ENCODE results near the gene AGBL3. TPM values are rescaled to one million over a fixed set of nuclear protein-coding genes. Genes with fewer than 3 reads are reported as not detected.
"Not testable (repeated sequence)": the region's sequence is repeated elsewhere in the genome, so short reads cannot be mapped to it uniquely, and the experiment has no call there.

Gene AGBL3
- polyA plus RNA-seq, 3 donors from 2014 or later, result 0.43 to 1.2 TPM; not detected in 1

DNA sequence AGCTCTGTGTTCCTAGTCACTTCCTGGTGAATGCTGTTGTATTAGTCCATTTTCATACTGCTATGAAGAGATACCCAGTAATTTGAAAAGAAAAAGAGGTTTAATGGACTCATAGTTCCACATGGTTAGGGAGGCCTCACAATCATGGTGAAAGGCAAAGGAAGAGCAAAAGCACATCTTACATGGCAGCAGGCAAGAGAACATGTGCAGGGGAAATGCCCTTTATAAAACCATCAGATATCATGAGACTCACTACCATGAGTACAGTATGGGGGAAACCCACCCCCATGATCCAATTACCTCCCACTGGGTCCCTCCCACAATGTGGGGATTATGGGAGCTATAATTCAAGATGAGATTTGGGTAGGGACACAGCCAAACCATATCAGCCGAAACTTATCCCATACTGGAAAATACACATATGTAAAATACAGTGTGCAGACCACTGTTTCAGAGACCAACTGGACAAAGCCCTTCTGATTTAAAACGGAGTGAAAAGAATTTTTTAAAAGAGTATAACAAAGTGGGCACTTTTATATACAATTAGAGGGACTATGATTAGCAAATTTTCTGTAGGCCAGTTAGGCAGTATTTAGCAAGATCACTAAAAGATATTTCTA lies 176.2 kb downstream of the AGBL3 start:
- peak overlapping the region in 5 of 6 donors; percentile 18 to 84 (median 51) for H3K27ac Mint-ChIP-seq
- peaks cover 67 to 85% of the 10 kb centered on the region in 2 donors for H3K4me1 Mint-ChIP-seq
- no peak for DNase-seq
- H3K27me3 Mint-ChIP-seq (ENCODE audit: low read depth in 3 of 3), result peaks cover 1 to 4% (median 4%) of the 10 kb centered on the region in 3 donors
- H3K9me3 Mint-ChIP-seq, result no peaks in the 10 kb centered on the region
- peaks cover 3 to 30% (median 17%) of the 10 kb centered on the region in 3 donors for H3K36me3 Mint-ChIP-seq
- no peak overlapping the region for H3K4me3 Mint-ChIP-seq

DNA sequence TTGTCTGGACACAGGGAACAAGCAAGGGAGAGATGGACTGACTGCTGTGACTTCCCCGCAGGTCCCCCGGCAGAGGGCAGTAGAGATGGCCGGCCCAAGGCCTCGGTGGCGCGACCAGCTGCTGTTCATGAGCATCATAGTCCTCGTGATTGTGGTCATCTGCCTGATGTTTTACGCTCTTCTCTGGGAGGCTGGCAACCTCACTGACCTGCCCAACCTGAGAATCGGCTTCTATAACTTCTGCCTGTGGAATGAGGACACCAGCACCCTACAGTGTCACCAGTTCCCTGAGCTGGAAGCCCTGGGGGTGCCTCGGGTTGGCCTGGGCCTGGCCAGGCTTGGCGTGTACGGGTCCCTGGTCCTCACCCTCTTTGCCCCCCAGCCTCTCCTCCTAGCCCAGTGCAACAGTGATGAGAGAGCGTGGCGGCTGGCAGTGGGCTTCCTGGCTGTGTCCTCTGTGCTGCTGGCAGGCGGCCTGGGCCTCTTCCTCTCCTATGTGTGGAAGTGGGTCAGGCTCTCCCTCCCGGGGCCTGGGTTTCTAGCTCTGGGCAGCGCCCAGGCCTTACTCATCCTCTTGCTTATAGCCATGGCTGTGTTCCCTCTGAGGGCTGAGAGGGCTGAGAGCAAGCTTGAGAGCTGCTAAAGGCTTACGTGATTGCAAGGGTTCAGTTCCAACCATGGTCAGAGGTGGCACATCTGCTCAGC lies 178.2 kb downstream of the AGBL3 start:
- H3K4me1 Mint-ChIP-seq, result peaks cover 67 to 89% of the 10 kb centered on the region in 2 donors
- peak overlapping the region in 5 of 6 donors; percentile 49 to 77 (median 60) for H3K27ac Mint-ChIP-seq
- no peaks in the 10 kb centered on the region for H3K9me3 Mint-ChIP-seq
- H3K27me3 Mint-ChIP-seq (ENCODE audit: low read depth in 3 of 3), result peaks cover 1 to 12% (median 7%) of the 10 kb centered on the region in 3 donors
- no peak for DNase-seq
- peaks cover 4 to 30% (median 10%) of the 10 kb centered on the region in 3 donors for H3K36me3 Mint-ChIP-seq
- no peak overlapping the region for H3K4me3 Mint-ChIP-seq

DNA sequence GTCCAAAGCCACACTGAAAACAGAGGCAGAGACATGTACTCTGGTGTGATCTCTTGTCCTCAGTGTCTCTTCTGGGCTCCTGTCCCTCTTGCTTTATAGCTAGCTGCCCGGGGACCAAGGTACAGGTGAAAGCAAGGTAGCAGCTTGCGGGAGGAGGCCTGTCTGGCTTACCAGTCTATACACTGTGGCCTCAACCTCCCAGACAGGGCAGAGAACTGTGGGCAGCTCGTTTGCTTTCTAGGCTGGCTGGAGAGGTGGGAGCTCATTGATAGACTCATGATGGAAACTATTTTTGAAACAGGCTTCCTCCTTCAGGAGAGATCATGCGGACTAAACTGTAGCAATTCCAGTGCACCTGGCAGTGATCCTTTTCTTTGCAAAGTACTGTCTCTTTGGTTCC lies 179.6 kb downstream of the AGBL3 start:
- H3K9me3 Mint-ChIP-seq, result no peaks in the 10 kb centered on the region

DNA sequence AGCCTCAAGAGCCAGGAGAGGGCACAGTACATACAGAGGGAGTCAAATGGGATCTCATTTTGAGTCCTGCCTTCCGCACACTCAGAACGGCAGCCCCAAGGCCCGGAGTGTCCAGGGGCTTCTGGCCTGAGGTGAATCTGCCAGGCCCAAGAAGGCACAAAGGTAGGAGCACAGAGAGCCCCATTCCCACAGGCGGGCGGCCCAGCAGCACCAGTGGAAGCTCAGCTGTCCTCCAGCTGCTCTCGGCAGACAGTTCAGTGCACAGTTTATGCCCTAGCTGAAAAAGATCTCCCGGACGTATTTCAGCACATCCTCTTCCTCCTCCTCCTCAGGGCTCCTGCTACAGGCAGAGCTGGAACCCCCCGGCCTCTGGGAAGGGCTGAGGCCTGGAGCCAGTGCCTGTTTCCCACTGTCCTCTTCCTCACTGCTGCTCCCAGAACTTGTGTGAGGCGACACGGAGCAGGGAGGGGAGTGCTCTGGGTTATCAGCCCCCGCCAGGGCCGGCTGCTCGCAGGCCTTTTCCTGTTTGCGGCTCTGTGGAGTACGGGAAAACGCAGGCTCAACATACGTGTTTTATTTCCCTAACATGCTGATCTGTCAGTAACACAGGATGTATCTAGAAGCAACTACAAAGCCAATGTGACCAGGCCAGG lies 180.2 kb downstream of the AGBL3 start:
- Mint-ChIP-seq H3K4me1 (peaks cover 59 to 84% of the 10 kb centered on the region in 2 donors), H3K27ac (peak overlapping the region; percentile 83 to 95 (median 89)), H3K9me3 (no peaks in the 10 kb centered on the region), H3K27me3 (ENCODE audit: low read depth in 3 of 3) (peaks cover 1 to 24% (median 17%) of the 10 kb centered on the region in 3 donors), H3K4me3 (no peak overlapping the region), H3K36me3 (peaks cover 2 to 19% (median 4%) of the 10 kb centered on the region in 3 donors)
- no peak for DNase-seq

More for the DNA sequence above, 179.6 kb downstream of the AGBL3 start:
- no peak overlapping the region for H3K4me3 Mint-ChIP-seq
- DNase-seq, result no peak
- peaks cover 1 to 23% (median 16%) of the 10 kb centered on the region in 3 donors for H3K27me3 Mint-ChIP-seq (ENCODE audit: low read depth in 3 of 3)
- H3K4me1 Mint-ChIP-seq, result peaks cover 61 to 84% of the 10 kb centered on the region in 2 donors
- peak overlapping the region; percentile 32 to 95 (median 88) for H3K27ac Mint-ChIP-seq
- H3K36me3 Mint-ChIP-seq, result peaks cover 4 to 23% (median 6%) of the 10 kb centered on the region in 3 donors

DNA sequence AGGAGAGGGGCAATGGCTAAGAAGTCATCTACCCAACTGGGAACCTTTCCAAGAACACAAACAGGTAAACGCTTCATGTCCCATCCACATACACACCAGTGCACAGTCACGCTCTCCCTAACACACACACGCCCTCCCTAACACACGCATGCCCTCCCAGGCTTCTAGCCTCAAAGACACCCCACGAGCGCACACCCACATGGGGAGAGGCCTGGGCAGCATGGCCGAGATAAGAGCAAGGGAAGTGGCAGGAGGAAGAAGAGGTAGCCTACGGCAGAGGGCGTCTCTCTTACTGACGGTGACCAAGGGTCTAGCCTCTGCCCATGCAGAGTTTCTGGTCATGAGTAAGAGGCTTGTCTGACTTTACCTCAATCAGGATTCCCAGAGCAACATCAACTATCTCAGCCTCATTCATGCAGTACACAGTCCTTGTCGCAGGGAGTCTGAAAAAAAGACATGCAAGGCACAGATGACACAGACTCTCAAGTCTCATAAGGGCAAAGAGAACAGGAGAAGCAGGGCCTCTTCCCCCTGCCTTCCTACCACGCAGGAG lies 181.1 kb downstream of the AGBL3 start:
- H3K36me3 Mint-ChIP-seq, result peaks cover 0 to 11% (median 4%) of the 10 kb centered on the region in 3 donors
- peak overlapping the region; percentile 85 to 95 (median 90) for H3K27ac Mint-ChIP-seq
- peak overlapping the region in 4 of 5 donors; percentile 24 to 59 (median 51) for H3K4me3 Mint-ChIP-seq
- H3K27me3 Mint-ChIP-seq (ENCODE audit: low read depth in 3 of 3), result peaks cover 4 to 23% (median 13%) of the 10 kb centered on the region in 3 donors
- H3K9me3 Mint-ChIP-seq, result no peaks in the 10 kb centered on the region
- peaks cover 51 to 76% of the 10 kb centered on the region in 2 donors for H3K4me1 Mint-ChIP-seq
- no peak for DNase-seq

DNA sequence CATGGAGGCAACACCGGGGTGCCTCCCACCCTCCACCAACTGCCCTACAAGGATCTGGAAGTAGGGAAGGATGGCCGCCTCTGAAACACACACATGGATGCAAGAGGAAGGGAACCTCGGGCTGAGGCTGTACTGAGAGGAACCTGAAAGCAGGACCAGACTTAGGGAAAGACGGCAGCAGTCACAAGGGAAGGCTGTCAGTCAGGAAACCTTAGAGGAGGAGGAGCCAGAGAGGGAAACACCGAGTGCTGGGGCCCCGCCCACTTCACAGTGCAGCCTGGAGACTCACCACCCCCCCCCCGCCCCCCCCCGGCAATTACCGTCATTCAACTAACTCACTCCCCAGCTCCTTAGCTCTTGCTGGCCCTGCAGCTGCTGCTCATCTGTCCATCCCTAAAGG lies 181.7 kb downstream of the AGBL3 start:
- Mint-ChIP-seq H3K36me3 (peaks cover 0 to 5% (median 4%) of the 10 kb centered on the region in 3 donors), H3K27me3 (ENCODE audit: low read depth in 3 of 3) (peaks cover 4 to 23% (median 13%) of the 10 kb centered on the region in 3 donors), H3K4me1 (peaks cover 49 to 71% of the 10 kb centered on the region in 2 donors), H3K27ac (peak overlapping the region; percentile 92 to 96 (median 95)), H3K9me3 (no peaks in the 10 kb centered on the region), H3K4me3 (peak overlapping the region; percentile 21 to 53 (median 32))
- DNase-seq, result no peak

DNA sequence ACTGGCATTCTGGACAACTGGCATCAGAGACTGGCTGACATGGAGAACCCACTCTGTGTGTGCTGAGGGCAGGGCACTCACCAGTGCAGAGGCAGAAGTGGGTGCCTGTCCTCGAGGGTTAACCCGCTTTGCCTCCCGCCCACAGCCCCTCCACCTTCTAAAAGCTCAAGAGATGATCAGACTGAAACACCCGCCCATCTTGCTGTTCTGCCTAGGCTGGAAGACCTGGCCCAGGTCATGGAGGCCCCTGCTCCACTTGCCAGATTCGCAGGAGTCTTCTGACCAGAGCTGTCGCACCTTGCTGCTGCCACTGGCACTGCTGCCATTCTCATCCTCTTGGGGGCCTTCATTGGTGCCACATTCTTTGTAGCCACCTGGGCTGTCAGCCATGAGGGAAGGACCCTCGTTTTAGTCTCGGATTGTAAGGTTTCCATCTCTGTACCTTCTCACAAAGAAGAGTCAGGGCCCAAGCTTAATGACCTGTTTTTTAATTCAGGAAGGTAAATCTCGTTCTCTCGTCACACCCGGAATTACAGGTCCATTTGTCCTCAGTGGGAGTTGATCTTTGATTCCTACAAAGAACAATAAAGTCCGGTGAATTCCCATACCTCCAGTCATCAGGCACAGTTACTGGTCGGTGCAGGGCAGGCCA lies 182.3 kb downstream of the AGBL3 start:
- DNase-seq, result no peak
- Mint-ChIP-seq H3K27me3 (ENCODE audit: low read depth in 3 of 3) (peaks cover 4 to 23% (median 13%) of the 10 kb centered on the region in 3 donors), H3K9me3 (no peaks in the 10 kb centered on the region), H3K27ac (peak overlapping the region; percentile 94 to 96 (median 95)), H3K4me3 (peak overlapping the region; percentile 86 to 92 (median 92)), H3K36me3 (peaks cover 0 to 5% (median 4%) of the 10 kb centered on the region in 3 donors), H3K4me1 (peaks cover 48 to 69% of the 10 kb centered on the region in 2 donors)

DNA sequence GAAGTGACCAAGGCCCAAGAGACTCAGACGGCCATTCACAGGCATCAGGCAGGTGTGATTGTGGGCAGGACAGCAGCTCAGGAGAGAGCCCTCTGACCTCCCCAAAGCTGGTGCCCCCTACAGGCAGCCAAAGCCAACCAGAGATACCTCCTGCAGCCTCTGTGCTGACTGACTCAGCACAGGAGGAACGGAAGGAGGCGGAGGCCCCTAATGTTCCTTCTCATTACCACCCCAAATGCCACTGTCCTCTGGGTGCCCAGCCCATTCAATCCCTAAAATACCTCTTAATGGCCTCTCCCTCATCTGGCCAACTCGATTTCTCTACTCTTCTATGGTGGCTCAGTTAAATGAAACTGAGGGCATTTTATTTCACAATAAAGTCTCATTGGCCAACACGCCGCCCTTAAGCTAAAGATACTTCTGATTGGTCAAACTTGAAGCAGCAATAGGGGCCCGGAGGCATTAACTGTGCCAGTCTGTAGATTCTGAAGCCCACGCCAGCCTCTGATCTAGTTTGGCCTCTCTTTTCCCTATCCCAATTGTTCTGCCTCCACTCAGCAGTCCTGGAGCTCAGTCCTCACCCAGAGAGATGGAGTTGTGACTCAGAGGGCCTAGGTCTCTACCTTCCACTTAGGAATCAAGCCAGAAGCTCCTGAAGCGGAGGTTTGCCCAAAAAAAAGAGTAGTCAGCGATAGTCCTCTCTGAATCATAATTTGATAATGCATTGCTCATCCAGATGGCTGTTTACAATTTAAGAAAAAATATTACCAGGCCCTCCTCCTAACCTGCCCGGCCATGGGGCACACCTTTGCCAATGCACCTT lies 183.0 kb downstream of the AGBL3 start:
- Mint-ChIP-seq H3K9me3 (no peaks in the 10 kb centered on the region), H3K27ac (peak overlapping the region; percentile 94 to 96 (median 95)), H3K4me1 (peaks cover 48 to 62% of the 10 kb centered on the region in 2 donors), H3K4me3 (peak overlapping the region; percentile 86 to 92 (median 92)), H3K27me3 (ENCODE audit: low read depth in 3 of 3) (peaks cover 5 to 23% (median 13%) of the 10 kb centered on the region in 3 donors), H3K36me3 (peaks cover 0 to 4% (median 0%) of the 10 kb centered on the region in 3 donors)
- peak; percentile 40 to 52 (median 51) for DNase-seq

DNA sequence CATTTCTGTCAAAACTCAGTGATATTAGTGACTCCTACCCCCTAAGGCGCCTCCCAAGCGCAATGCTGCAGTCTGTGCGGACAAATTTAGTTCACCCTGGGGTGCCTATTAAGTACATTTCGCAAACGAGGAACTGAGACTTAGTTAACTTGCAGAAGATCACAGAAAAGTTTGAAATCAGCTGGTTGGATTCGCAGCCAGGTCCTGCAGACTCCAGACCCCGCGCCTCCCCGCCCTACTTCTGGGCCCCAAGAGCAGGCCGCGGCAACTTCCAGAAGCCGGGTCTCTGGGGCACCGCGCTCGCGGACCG lies 183.6 kb downstream of the AGBL3 start:
- H3K4me3 Mint-ChIP-seq, result peak overlapping the region; percentile 86 to 92 (median 92)
- H3K9me3 Mint-ChIP-seq, result no peaks in the 10 kb centered on the region
- peaks cover 47 to 60% of the 10 kb centered on the region in 2 donors for H3K4me1 Mint-ChIP-seq
- H3K36me3 Mint-ChIP-seq, result peaks cover 0 to 4% (median 0%) of the 10 kb centered on the region in 3 donors
- H3K27ac Mint-ChIP-seq, result peak overlapping the region; percentile 94 to 96 (median 95)
- DNase-seq, result no peak
- H3K27me3 Mint-ChIP-seq (ENCODE audit: low read depth in 3 of 3), result peaks cover 5 to 23% (median 13%) of the 10 kb centered on the region in 3 donors

DNA sequence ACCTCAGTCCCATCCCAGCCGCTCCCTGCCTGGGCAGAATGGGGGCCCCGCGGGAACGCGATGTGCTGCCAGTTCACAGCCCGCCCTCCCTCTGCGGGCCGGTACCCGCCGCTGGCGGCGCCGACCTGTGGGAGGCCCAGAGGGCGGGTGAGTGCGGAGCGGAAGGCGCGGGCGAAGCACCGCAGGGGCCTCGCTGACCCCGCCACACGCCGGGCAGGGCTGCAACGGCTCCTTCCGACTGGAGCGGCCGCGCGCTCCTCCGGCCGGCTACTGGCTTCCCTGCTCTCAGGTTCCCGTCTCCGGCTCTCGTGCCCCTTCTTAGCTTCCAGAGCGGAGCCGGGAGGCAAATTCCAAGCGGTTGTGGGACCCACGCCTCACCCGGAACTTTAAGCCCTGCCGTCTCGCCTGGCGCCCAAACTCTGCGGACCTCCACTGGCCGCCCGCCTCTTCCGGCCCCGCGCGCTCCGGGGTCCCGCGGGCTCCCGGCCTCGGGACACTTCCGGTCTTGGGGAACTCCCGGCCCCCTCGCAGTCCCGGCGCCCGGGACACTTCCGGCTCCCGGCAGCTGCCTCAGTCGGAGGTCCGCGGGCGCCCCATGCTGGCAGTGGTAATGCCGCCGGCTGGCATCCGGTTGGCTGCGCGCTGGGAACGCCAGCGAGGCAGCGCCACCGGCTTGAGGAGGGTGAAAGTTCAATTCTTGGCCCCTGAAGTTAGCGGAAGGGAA lies 184.1 kb downstream of the AGBL3 start, which contains the start of gene CYREN:
Gene CYREN, minus strand, starts transcription at position 434 of the 724 bp plus-strand sequence. CDS start 1,785 bp downstream, outside the sequence.
- DNase-seq, result peak; percentile 85 to 87 (median 87)
- peaks cover 47 to 57% of the 10 kb centered on the region in 2 donors for H3K4me1 Mint-ChIP-seq
- peak within 1 kb of the TSS; percentile 86 to 92 (median 92) for H3K4me3 Mint-ChIP-seq
- peaks cover 0 to 4% (median 0%) of the 10 kb centered on the region in 3 donors for H3K36me3 Mint-ChIP-seq
- H3K27me3 Mint-ChIP-seq (ENCODE audit: low read depth in 3 of 3), result peaks cover 5 to 23% (median 13%) of the 10 kb centered on the region in 3 donors
- H3K27ac Mint-ChIP-seq, result peak within 1 kb of the TSS; percentile 94 to 96 (median 95)
- H3K9me3 Mint-ChIP-seq, result no peaks in the 10 kb centered on the region

DNA sequence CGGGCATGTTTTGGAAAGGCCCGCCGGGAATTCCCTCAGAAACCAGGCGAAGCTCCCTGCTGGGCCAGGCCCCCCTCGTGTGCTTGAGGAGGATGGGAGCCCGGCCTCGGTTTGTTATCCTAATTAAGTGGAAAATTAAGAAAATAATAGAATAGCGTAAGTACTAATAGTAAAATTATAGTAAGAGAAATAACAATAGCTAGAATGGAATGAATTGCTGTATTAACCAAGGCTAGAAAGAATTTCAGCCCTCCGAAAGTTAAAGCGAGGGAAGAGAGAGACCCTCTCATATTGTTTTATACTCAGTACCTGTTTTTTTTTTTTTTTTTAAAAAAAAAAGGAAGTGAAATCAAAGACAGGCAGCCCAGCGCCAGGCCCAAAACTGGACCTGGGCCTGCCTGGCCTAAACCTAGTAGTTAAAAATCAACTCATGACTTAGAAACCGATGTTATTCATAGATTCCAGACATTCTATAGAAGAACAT lies 184.7 kb downstream of the AGBL3 start:
- not testable (repeated sequence) for DNase-seq, H3K9me3 Mint-ChIP-seq, H3K36me3 Mint-ChIP-seq
- peaks cover 5 to 23% (median 13%) of the 10 kb centered on the region in 3 donors for H3K27me3 Mint-ChIP-seq (ENCODE audit: low read depth in 3 of 3)
- peak overlapping the region; percentile 90 to 96 (median 94) for H3K27ac Mint-ChIP-seq
- peaks cover 47 to 51% of the 10 kb centered on the region in 2 donors for H3K4me1 Mint-ChIP-seq
- H3K4me3 Mint-ChIP-seq, result peak overlapping the region; percentile 86 to 92 (median 90)
